Astrocyte of the cerebellum (primary cell): ENCODE data around the gene ZBTB2.
"Not testable (repeated sequence)": the region's sequence is repeated elsewhere in the genome, so short reads cannot be mapped to it uniquely, and the experiment has no call there.

Experiments
- DNase-seq: peaks from one replicate; pipeline ENCODE4 v3.0.0-alpha.2; 2011; ENCODE audit warnings: low read depth
- H3K4me3 ChIP-seq: 2 replicates; pipeline ENCODE4 v1.5.1; 2011; ENCODE audit warnings: mild to moderate bottlenecking, low read depth, low read length, moderate library complexity
- CTCF ChIP-seq: IDR thresholded peaks from 2 replicates; pipeline ENCODE4 v1.5.1; 2012; ENCODE audit warnings: low read length, low read depth, moderate library complexity, mild to moderate bottlenecking; ENCODE audit errors: missing control alignments
- in situ Hi-C: cut with HindIII; loops from 2 replicates; pipeline ENCODE4 v1.10.0; 2017; ENCODE audit warnings: low sequenced_read_pairs

Gene ZBTB2

DNA sequence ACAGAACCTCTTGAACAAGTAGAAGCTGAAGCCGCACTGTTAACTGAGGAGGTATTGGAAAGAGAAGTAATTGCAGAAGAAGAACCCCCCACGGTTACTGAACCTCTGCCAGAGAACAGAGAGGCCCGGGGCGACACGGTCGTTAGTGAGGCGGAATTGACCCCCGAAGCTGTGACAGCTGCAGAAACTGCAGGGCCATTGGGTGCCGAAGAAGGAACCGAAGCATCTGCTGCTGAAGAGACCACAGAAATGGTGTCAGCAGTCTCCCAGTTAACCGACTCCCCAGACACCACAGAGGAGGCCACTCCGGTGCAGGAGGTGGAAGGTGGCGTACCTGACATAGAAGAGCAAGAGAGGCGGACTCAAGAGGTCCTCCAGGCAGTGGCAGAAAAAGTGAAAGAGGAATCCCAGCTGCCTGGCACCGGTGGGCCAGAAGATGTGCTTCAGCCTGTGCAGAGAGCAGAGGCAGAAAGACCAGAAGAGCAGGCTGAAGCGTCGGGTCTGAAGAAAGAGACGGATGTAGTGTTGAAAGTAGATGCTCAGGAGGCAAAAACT is 40.1 kb downstream of the ZBTB2 start:
- in situ Hi-C loops: no loop called here
- no peak for DNase-seq
- H3K4me3 ChIP-seq: no peak overlapping the region
- no peak for TF ChIP-seq CTCF

- no peak for DNase-seq
- no peak for TF ChIP-seq CTCF
- in situ Hi-C loops: no loop called here
- no peak overlapping the region for H3K4me3 ChIP-seq
Observed at GRCh38 chr6:151350442-151351145, 40.8 kb downstream of the ZBTB2 start.

DNA sequence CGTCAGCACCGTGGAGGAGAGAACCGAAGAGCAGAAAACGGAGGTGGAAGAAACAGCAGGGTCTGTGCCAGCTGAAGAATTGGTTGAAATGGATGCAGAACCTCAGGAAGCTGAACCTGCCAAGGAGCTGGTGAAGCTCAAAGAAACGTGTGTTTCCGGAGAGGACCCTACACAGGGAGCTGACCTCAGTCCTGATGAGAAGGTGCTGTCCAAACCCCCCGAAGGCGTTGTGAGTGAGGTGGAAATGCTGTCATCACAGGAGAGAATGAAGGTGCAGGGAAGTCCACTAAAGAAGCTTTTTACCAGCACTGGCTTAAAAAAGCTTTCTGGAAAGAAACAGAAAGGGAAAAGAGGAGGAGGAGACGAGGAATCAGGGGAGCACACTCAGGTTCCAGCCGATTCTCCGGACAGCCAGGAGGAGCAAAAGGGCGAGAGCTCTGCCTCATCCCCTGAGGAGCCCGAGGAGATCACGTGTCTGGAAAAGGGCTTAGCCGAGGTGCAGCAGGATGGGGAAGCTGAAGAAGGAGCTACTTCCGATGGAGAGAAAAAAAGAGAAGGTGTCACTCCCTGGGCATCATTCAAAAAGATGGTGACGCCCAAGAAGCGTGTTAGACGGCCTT is 41.6 kb downstream of the ZBTB2 start:
- in situ Hi-C loops: no loop called here
- no peak for DNase-seq
- no peak for TF ChIP-seq CTCF
- no peak overlapping the region for H3K4me3 ChIP-seq

- DNase-seq, H3K4me3 ChIP-seq, in situ Hi-C loops: not testable (repeated sequence)
Observed at GRCh38 chr6:151342750-151343149, 48.6 kb downstream of the ZBTB2 start.

DNA sequence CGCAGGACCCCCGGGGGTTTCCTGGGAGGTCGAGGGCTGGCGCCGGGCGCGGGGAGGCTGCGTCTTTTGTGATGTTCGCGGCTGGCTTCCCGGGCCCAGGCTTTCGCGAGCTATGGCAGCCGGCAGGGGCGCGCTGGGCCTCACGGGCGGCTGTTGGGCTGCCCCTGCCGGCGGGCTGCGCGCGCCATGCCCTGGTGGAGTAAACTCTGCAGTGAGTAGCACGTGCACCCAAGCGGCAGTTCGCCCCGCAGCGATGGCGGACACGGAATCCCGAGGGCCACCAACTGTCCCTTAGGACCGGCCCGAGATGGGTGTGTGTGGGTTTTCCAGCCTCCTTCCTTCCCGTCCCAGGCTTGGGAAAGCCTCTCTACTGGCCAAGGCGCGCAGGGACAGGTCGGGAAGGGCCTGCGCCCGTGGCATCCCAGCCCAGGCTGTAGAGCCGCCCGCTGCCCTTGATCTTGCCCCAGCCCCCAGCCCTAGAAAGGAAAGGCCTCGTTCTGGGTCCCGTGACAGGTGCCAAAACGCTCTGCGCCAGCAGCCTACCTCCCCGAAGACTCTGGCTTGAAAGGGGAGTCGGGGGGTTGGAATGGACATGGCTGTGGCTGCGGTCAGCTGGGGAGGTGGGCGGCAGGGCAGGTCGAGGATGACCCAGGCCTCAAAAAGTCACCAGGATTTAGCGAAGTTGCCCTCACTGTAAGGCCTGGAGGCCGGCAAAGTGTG is 49.7 kb downstream of the ZBTB2 start:
- H3K4me3 ChIP-seq: no peak overlapping the region
- DNase-seq: no peak
- in situ Hi-C loops: no loop called here
- TF ChIP-seq CTCF: no peak

DNA sequence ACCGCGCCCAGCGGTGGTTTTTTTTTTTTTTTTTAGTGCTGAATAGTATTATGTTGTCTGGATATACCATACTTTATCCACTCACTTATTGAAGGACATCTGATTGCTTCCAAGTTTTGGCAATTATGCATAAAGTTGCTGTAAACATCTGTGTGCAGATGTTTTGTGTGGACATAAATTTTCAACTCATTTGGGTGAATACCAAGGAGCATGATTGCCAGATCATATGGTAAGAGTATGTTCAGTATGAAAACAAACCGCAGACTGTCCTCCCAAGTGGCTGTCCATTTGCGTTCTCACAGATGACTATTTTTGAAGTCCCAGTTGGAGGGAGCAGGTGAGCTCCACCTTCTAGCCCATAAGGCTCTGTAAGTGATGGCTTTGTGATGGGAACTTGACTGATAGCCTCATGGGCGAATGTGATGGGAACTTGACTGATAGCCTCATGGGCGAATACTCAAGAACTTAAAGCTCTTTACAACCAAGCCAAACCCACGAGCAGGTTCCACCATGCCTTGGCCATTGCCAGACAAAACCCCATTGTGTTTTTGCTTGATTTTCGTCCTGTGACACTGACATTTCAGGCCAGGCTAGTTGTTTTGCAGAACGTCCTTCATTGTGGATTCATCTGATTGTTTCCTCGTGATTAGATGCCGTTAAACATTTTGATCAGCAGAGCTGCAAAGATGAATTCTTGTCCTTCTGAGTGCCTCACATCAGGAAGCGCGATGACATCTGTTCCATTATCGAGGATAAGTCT is 51.0 kb downstream of the ZBTB2 start:
- no peak for DNase-seq
- no peak for TF ChIP-seq CTCF
- no peak overlapping the region for H3K4me3 ChIP-seq
- in situ Hi-C loops: no loop called here
